Upper lobe of left lung (tissue), 4 donors: Measurements from ENCODE around the gene SCP2.

Experiments used
- POLR2A ChIP-seq, 4 donors: fragments of 450-650 bp; IDR thresholded peaks; one replicate each; pipeline ENCODE4 v1.5.1; 2016 to 2017; ENCODE audit warnings: antibody characterized with exemption in 4 of 4, mild to moderate bottlenecking in 2 of 4
- POLR2AphosphoS5 ChIP-seq, 2 donors: sonication (generic); formaldehyde crosslinking; IDR thresholded peaks; one replicate each; pipeline ENCODE4 v1.5.1; 2017; ENCODE audit warnings: antibody characterized with exemption in 2 of 2

- TF ChIP-seq POLR2A (IDR thresholded peaks at IDR 0.05) (no peak), POLR2AphosphoS5 (IDR thresholded peaks at IDR 0.05) (no peak)
Observed at GRCh38 chr1:52915855-52916220, 11.2 kb upstream of the SCP2 start.
